OCI-LY7 (cell line): Measurements from ENCODE around the gene SASH3.

Experiments
- CTCF ChIP-seq: fragments of 200-600 bp; sonication (generic); conservative IDR thresholded peaks from 2 replicates; pipeline ENCODE4 v1.5.1; 2014; ENCODE audit warnings: mild to moderate bottlenecking, antibody characterized with exemption, low read length, moderate library complexity, mixed read lengths
- EZH2phosphoT487 ChIP-seq: fragments of 200-600 bp; sonication (generic); IDR thresholded peaks from 2 replicates; pipeline ENCODE4 v1.6.1; 2018; ENCODE audit warnings: low read depth, borderline replicate concordance, mild to moderate bottlenecking, mixed run types, antibody characterized with exemption, low read length, moderate library complexity, mixed read lengths

- TF ChIP-seq CTCF (no peak), EZH2phosphoT487 (no peak)
Measured at GRCh38 chrX:129836827-129837226, 57.1 kb downstream of the SASH3 start.
